ENCODE results near the gene SLC13A3. TPM values are rescaled to one million over a fixed set of nuclear protein-coding genes. Genes with fewer than 3 reads are reported as not detected.

The SLC13A3 gene
- total RNA-seq, 3 donors from 2014 or later (not counting 1 experiment from before 2014, with no cell fraction given), result 0.63 TPM; not detected in 1

- no peak for TF ChIP-seq CTCF (IDR thresholded peaks at IDR 0.05)
- intact Hi-C loops (cut with micrococcal nuclease), result no loop called here
- WGBS (ENCODE audit: insufficient coverage), result 78% methylated on average over 4 of the region's 4 CpGs
- DNase-seq (no peak), ATAC-seq (no peak)
- Histone ChIP-seq H3K9me3 (ENCODE audit: control insufficient read depth, insufficient read depth, low read length) (no peaks in the 10 kb centered on the region), H3K4me3 (ENCODE audit: low read length) (no peak overlapping the region), H3K4me1 (ENCODE audit: control insufficient read depth, insufficient read depth, low read length) (peaks cover 25% of the 10 kb centered on the region), H3K36me3 (ENCODE audit: control insufficient read depth, insufficient read depth, low read length) (no peaks in the 10 kb centered on the region), H3K27ac (ENCODE audit: low read length) (no peak overlapping the region), H3K27me3 (ENCODE audit: control insufficient read depth, insufficient read depth, low read length) (no peaks in the 10 kb centered on the region)
- peaks cover 21 to 29% of the 10 kb centered on the region in 2 donors for H3K4me1 Mint-ChIP-seq
- no peak overlapping the region for H3K4me3 Mint-ChIP-seq
- H3K27ac Mint-ChIP-seq, result peak overlapping the region in 1 of 2 donors; percentile 48
- no peaks in the 10 kb centered on the region for H3K9me3 Mint-ChIP-seq
- no peaks in the 10 kb centered on the region for H3K27me3 Mint-ChIP-seq (ENCODE audit: low read depth in 2 of 2)
- no peaks in the 10 kb centered on the region for H3K36me3 Mint-ChIP-seq
Observed at GRCh38 chr20:46555370-46555956, 95.8 kb downstream of the SLC13A3 start.

- Histone ChIP-seq H3K27me3 (ENCODE audit: control insufficient read depth, insufficient read depth, low read length) (no peaks in the 10 kb centered on the region), H3K4me3 (ENCODE audit: low read length) (no peak overlapping the region), H3K9me3 (ENCODE audit: control insufficient read depth, insufficient read depth, low read length) (no peaks in the 10 kb centered on the region), H3K36me3 (ENCODE audit: control insufficient read depth, insufficient read depth, low read length) (no peaks in the 10 kb centered on the region), H3K4me1 (ENCODE audit: control insufficient read depth, insufficient read depth, low read length) (peaks cover 28% of the 10 kb centered on the region), H3K27ac (ENCODE audit: low read length) (no peak overlapping the region)
- H3K4me1 Mint-ChIP-seq, result peaks cover 21 to 22% of the 10 kb centered on the region in 2 donors
- 90% methylated on average over 3 of the region's 3 CpGs for WGBS (ENCODE audit: insufficient coverage)
- ATAC-seq (no peak), DNase-seq (no peak)
- H3K27me3 Mint-ChIP-seq (ENCODE audit: low read depth in 2 of 2), result no peaks in the 10 kb centered on the region
- H3K27ac Mint-ChIP-seq, result peak overlapping the region in 1 of 2 donors; percentile 29
- no peaks in the 10 kb centered on the region for H3K36me3 Mint-ChIP-seq
- intact Hi-C loops (cut with micrococcal nuclease), result no loop called here
- TF ChIP-seq CTCF (IDR thresholded peaks at IDR 0.05), result no peak
- H3K9me3 Mint-ChIP-seq, result no peaks in the 10 kb centered on the region
- no peak overlapping the region for H3K4me3 Mint-ChIP-seq
Observed at GRCh38 chr20:46554828-46555227, 96.4 kb downstream of the SLC13A3 start.

GRCh38 chr20:46553926-46554325 lies 97.3 kb downstream of the SLC13A3 start:
- Histone ChIP-seq H3K4me1 (ENCODE audit: control insufficient read depth, insufficient read depth, low read length) (peaks cover 28% of the 10 kb centered on the region), H3K9me3 (ENCODE audit: control insufficient read depth, insufficient read depth, low read length) (no peaks in the 10 kb centered on the region), H3K4me3 (ENCODE audit: low read length) (no peak overlapping the region), H3K27ac (ENCODE audit: low read length) (no peak overlapping the region), H3K36me3 (ENCODE audit: control insufficient read depth, insufficient read depth, low read length) (no peaks in the 10 kb centered on the region), H3K27me3 (ENCODE audit: control insufficient read depth, insufficient read depth, low read length) (no peaks in the 10 kb centered on the region)
- whole genome bisulfite sequencing (ENCODE audit: insufficient coverage), result 96% methylated on average over 3 of the region's 3 CpGs
- no peaks in the 10 kb centered on the region for H3K36me3 Mint-ChIP-seq
- ATAC-seq (no peak), DNase-seq (no peak)
- H3K9me3 Mint-ChIP-seq, result no peaks in the 10 kb centered on the region
- intact Hi-C loops (cut with micrococcal nuclease), result no loop called here
- no peak overlapping the region for H3K27ac Mint-ChIP-seq
- H3K4me3 Mint-ChIP-seq, result no peak overlapping the region
- H3K27me3 Mint-ChIP-seq (ENCODE audit: low read depth in 2 of 2), result no peaks in the 10 kb centered on the region
- peaks cover 21 to 22% of the 10 kb centered on the region in 2 donors for H3K4me1 Mint-ChIP-seq
- no peak for TF ChIP-seq CTCF (IDR thresholded peaks at IDR 0.05)

All from natural killer cell (primary cell).